Measurements from ENCODE around the gene SIGLEC10. TPM values are rescaled to one million over a fixed set of nuclear protein-coding genes. Genes with fewer than 3 reads are reported as not detected.
"Not testable (repeated sequence)": the region's sequence is repeated elsewhere in the genome, so short reads cannot be mapped to it uniquely, and the experiment has no call there.

The SIGLEC10 gene
- total and polyA plus RNA-seq, 7 experiments from 2014 or later: 0.06 to 36.5 (median 0.51) TPM

GRCh38 chr19:51450730-51451307 is 33.4 kb upstream of the SIGLEC10 start:
- Mint-ChIP-seq H3K4me1 (peaks cover 12 to 24% (median 19%) of the 10 kb centered on the region in 7 donors), H3K9me3 (peaks cover 0 to 15% (median 6%) of the 10 kb centered on the region in 11 donors), H3K27me3 (peaks cover 0 to 25% (median 0%) of the 10 kb centered on the region in 5 donors), H3K27ac (no peak overlapping the region), H3K36me3 (peaks cover 0 to 11% (median 4%) of the 10 kb centered on the region in 5 donors), H3K4me3 (no peak overlapping the region)
- DNase-seq: no peak
- Histone ChIP-seq H3K36me3 (ENCODE audit: control insufficient read depth in 2 of 3, insufficient read depth in 3 of 3, low read length in 3 of 3) (no peaks in the 10 kb centered on the region), H3K9me3 (ENCODE audit: control insufficient read depth in 2 of 3, low read length in 3 of 3) (peaks cover 0 to 7% (median 0%) of the 10 kb centered on the region in 3 experiments), H3K4me1 (ENCODE audit: control insufficient read depth in 2 of 2, insufficient read depth in 2 of 2, low read length in 2 of 2) (peaks cover 9 to 16% of the 10 kb centered on the region in 2 donors), H3K27ac (ENCODE audit: low read depth, low read length) (no peak overlapping the region), H3K27me3 (ENCODE audit: control insufficient read depth in 2 of 2, insufficient read depth in 2 of 2, low read length in 2 of 2) (no peaks in the 10 kb centered on the region), H3K4me3 (ENCODE audit: low read length) (no peak overlapping the region)
- POLR2A ChIA-PET: no interaction called here
- ATAC-seq: no peak
- intact Hi-C loops (cut with micrococcal nuclease): no loop called here
- CTCF ChIA-PET: interaction anchor here (1.0 kb wide), 1 partner anchor 9 kb away, joined by 3 read pairs; no protein-coding TSS in a partner anchor

GRCh38 chr19:51448411-51449016 is 31.1 kb upstream of the SIGLEC10 start:
- Mint-ChIP-seq H3K9me3 (peaks cover 0 to 19% (median 6%) of the 10 kb centered on the region in 11 donors), H3K4me3 (peak overlapping the region; percentile 58 to 78 (median 67))
- DNase-seq: peak in 3 of 9 donors; percentile 5 to 42 (median 11)

GRCh38 chr19:51448011-51448410 is 30.6 kb upstream of the SIGLEC10 start:
- peaks cover 0 to 7% (median 0%) of the 10 kb centered on the region in 3 experiments for H3K9me3 ChIP-seq (ENCODE audit: control insufficient read depth in 2 of 3, low read length in 3 of 3)
- POLR2A ChIA-PET: no interaction called here
- Mint-ChIP-seq H3K4me3 (peak overlapping the region; percentile 58 to 78 (median 67)), H3K27ac (peak overlapping the region in 8 of 9 donors; percentile 3 to 86 (median 69)), H3K4me1 (peaks cover 12 to 25% (median 19%) of the 10 kb centered on the region in 7 donors), H3K9me3 (peaks cover 0 to 19% (median 6%) of the 10 kb centered on the region in 11 donors), H3K27me3 (peaks cover 0 to 44% (median 0%) of the 10 kb centered on the region in 5 donors), H3K36me3 (peaks cover 0 to 11% (median 4%) of the 10 kb centered on the region in 5 donors)
- H3K36me3 ChIP-seq (ENCODE audit: control insufficient read depth in 2 of 3, insufficient read depth in 3 of 3, low read length in 3 of 3): no peaks in the 10 kb centered on the region
- ATAC-seq (no peak), DNase-seq (no peak)
- intact Hi-C loops (cut with micrococcal nuclease): no loop called here
- H3K4me3 ChIP-seq (ENCODE audit: low read length): peak overlapping the region; percentile 21
- H3K4me1 ChIP-seq (ENCODE audit: control insufficient read depth in 2 of 2, insufficient read depth in 2 of 2, low read length in 2 of 2): peaks cover 9 to 16% of the 10 kb centered on the region in 2 donors
- CTCF ChIA-PET: interaction anchor here (0.8 to 1.3 kb wide), 2 partner anchors 11 to 21 kb away, joined by 3 to 6 read pairs; no protein-coding TSS in a partner anchor
- H3K27ac ChIP-seq (ENCODE audit: low read depth, low read length): no peak overlapping the region
- no peaks in the 10 kb centered on the region for H3K27me3 ChIP-seq (ENCODE audit: control insufficient read depth in 2 of 2, insufficient read depth in 2 of 2, low read length in 2 of 2)

More at GRCh38 chr19:51448411-51449016, 31.1 kb upstream of the SIGLEC10 start:
- Histone ChIP-seq H3K4me3 (ENCODE audit: low read length) (peak overlapping the region; percentile 21), H3K9me3 (ENCODE audit: control insufficient read depth in 2 of 3, low read length in 3 of 3) (peaks cover 0 to 7% (median 0%) of the 10 kb centered on the region in 3 experiments), H3K4me1 (ENCODE audit: control insufficient read depth in 2 of 2, insufficient read depth in 2 of 2, low read length in 2 of 2) (peaks cover 9 to 16% of the 10 kb centered on the region in 2 donors), H3K27me3 (ENCODE audit: control insufficient read depth in 2 of 2, insufficient read depth in 2 of 2, low read length in 2 of 2) (no peaks in the 10 kb centered on the region), H3K36me3 (ENCODE audit: control insufficient read depth in 2 of 3, insufficient read depth in 3 of 3, low read length in 3 of 3) (no peaks in the 10 kb centered on the region), H3K27ac (ENCODE audit: low read depth, low read length) (no peak overlapping the region)
- ChIA-PET CTCF (interaction anchor here (1.3 kb wide), 1 partner anchor 12 kb away, joined by 6 read pairs; no protein-coding TSS in a partner anchor), POLR2A (no interaction called here)
- peaks cover 0 to 40% (median 0%) of the 10 kb centered on the region in 5 donors for H3K27me3 Mint-ChIP-seq
- peak overlapping the region in 8 of 9 donors; percentile 10 to 86 (median 69) for H3K27ac Mint-ChIP-seq
- ATAC-seq: peak; percentile 20
- intact Hi-C loops (cut with micrococcal nuclease): no loop called here
- H3K36me3 Mint-ChIP-seq: peaks cover 0 to 11% (median 4%) of the 10 kb centered on the region in 5 donors
- peaks cover 12 to 24% (median 19%) of the 10 kb centered on the region in 7 donors for H3K4me1 Mint-ChIP-seq

GRCh38 chr19:51447510-51447909 is 30.1 kb upstream of the SIGLEC10 start:
- Mint-ChIP-seq H3K27ac (peak overlapping the region in 2 of 9 donors; percentile 67 to 86), H3K4me3 (peak overlapping the region in 5 of 10 donors; percentile 58 to 73 (median 71)), H3K36me3 (peaks cover 0 to 11% (median 4%) of the 10 kb centered on the region in 5 donors), H3K9me3 (peaks cover 0 to 19% (median 6%) of the 10 kb centered on the region in 11 donors), H3K27me3 (peaks cover 0 to 49% (median 0%) of the 10 kb centered on the region in 5 donors), H3K4me1 (peaks cover 15 to 30% (median 22%) of the 10 kb centered on the region in 7 donors)
- CTCF ChIA-PET: interaction anchor here (0.8 to 1.3 kb wide), 2 partner anchors 11 to 21 kb away, joined by 3 to 6 read pairs; no protein-coding TSS in a partner anchor
- H3K4me3 ChIP-seq (ENCODE audit: low read length); H3K27ac ChIP-seq (ENCODE audit: low read depth, low read length); H3K9me3 ChIP-seq (ENCODE audit: control insufficient read depth in 2 of 3, low read length in 3 of 3); ATAC-seq; H3K27me3 ChIP-seq (ENCODE audit: control insufficient read depth in 2 of 2, insufficient read depth in 2 of 2, low read length in 2 of 2); POLR2A ChIA-PET; H3K36me3 ChIP-seq (ENCODE audit: control insufficient read depth in 2 of 3, insufficient read depth in 3 of 3, low read length in 3 of 3); intact Hi-C loops (cut with micrococcal nuclease); DNase-seq: not testable (repeated sequence)
- peaks cover 10 to 17% of the 10 kb centered on the region in 2 donors for H3K4me1 ChIP-seq (ENCODE audit: control insufficient read depth in 2 of 2, insufficient read depth in 2 of 2, low read length in 2 of 2)

- Histone ChIP-seq H3K4me1 (ENCODE audit: control insufficient read depth in 2 of 2, insufficient read depth in 2 of 2, low read length in 2 of 2) (peaks cover 22 to 24% of the 10 kb centered on the region in 2 donors), H3K27ac (ENCODE audit: low read depth, low read length) (peak overlapping the region; percentile 53), H3K9me3 (ENCODE audit: control insufficient read depth in 2 of 3, low read length in 3 of 3) (no peaks in the 10 kb centered on the region), H3K36me3 (ENCODE audit: control insufficient read depth in 2 of 3, insufficient read depth in 3 of 3, low read length in 3 of 3) (no peaks in the 10 kb centered on the region), H3K27me3 (ENCODE audit: control insufficient read depth in 2 of 2, insufficient read depth in 2 of 2, low read length in 2 of 2) (peaks cover 0 to 4% of the 10 kb centered on the region in 2 donors), H3K4me3 (ENCODE audit: low read length) (peak overlapping the region; percentile 31)
- Mint-ChIP-seq H3K9me3 (peaks cover 0 to 5% (median 0%) of the 10 kb centered on the region in 11 donors), H3K36me3 (peaks cover 0 to 2% (median 0%) of the 10 kb centered on the region in 5 donors), H3K27me3 (peaks cover 0 to 59% (median 5%) of the 10 kb centered on the region in 5 donors), H3K4me1 (peaks cover 22 to 43% (median 34%) of the 10 kb centered on the region in 7 donors), H3K4me3 (peak overlapping the region; percentile 74 to 92 (median 83)), H3K27ac (peak overlapping the region; percentile 49 to 88 (median 77))
- peak; percentile 91 for ATAC-seq
- ChIA-PET CTCF (interaction anchor here (0.7 to 2.1 kb wide), 8 partner anchors 10 to 215 kb away, joined by 3 to 12 read pairs (median 4); no protein-coding TSS in a partner anchor), POLR2A (interaction anchor here (1.8 kb wide), 1 partner anchor 76 kb away, joined by 4 read pairs; no protein-coding TSS in a partner anchor)
- intact Hi-C loops (cut with micrococcal nuclease): loop anchor here (1.0 to 2.0 kb wide), 7 partner anchors 19 to 333 kb away; partner anchors contain the start of genes ETFB (in 2 of the 2) and CTU1 (in 1 of the 2)
- DNase-seq: peak; percentile 27 to 87 (median 68)
These were observed 24.3 kb upstream of the SIGLEC10 start for GRCh38 chr19:51441410-51442390.

Measured in naive thymus-derived CD4-positive, alpha-beta T cell (primary cell).